CD14-positive monocyte (primary cell): Measurements from ENCODE around the gene PRR9. TPM values are rescaled to one million over a fixed set of nuclear protein-coding genes. Genes with fewer than 3 reads are reported as not detected.

Experiments used
- DNase-seq, 3 donors: peaks; one replicate each; pipeline ENCODE4 v3.0.0-alpha.2; 2011 to 2022
- H2AFZ ChIP-seq: 2 replicates; pipeline ENCODE4 v1.6.0; 2012; ENCODE audit warnings: mild to moderate bottlenecking, low read depth, low read length, inconsistent platforms; ENCODE audit not compliant: insufficient read depth, poor library complexity, severe bottlenecking
- H3K27ac ChIP-seq, 2 donors: 1 replicate in 1 of 2; 2 replicates in 1 of 2; pipeline ENCODE4 v1.5.1; 2012 to 2013; ENCODE audit warnings: low read length in 2 of 2, control low read depth in 1 of 2, inconsistent platforms in 1 of 2, low read depth in 1 of 2, mild to moderate bottlenecking in 1 of 2
- H3K27me3 ChIP-seq, 2 donors: one replicate each; pipeline versions ENCODE4 v1.6.0 to v1.6.1; 2011 to 2013; ENCODE audit warnings: low read length in 2 of 2; ENCODE audit not compliant: control insufficient read depth in 2 of 2, insufficient read depth in 2 of 2
- H3K36me3 ChIP-seq, 2 donors: replicated peaks in 1 of 2; 1 replicate in 1 of 2; 2 replicates in 1 of 2; pipeline versions ENCODE4 v1.5.1 to v1.6.1; 2012 to 2013; ENCODE audit warnings: low read length in 2 of 2, control low read depth in 1 of 2, inconsistent platforms in 1 of 2, mild to moderate bottlenecking in 1 of 2; ENCODE audit not compliant: insufficient read depth in 2 of 2, control insufficient read depth in 1 of 2
- H3K4me1 ChIP-seq, 2 donors: 1 replicate in 1 of 2; 2 replicates in 1 of 2; pipeline versions ENCODE4 v1.5.1 to v1.6.1; 2012 to 2013; ENCODE audit warnings: low read length in 2 of 2, control low read depth in 1 of 2, inconsistent platforms in 1 of 2, mild to moderate bottlenecking in 1 of 2, moderate library complexity in 1 of 2; ENCODE audit not compliant: insufficient read depth in 2 of 2, control insufficient read depth in 1 of 2
- H3K4me2 ChIP-seq: replicated peaks from 2 replicates; pipeline ENCODE3; 2012; ENCODE audit warnings: low read length, moderate library complexity, mild to moderate bottlenecking; ENCODE audit not compliant: poor library complexity, severe bottlenecking; ENCODE audit errors: extremely low read depth
- H3K4me3 ChIP-seq, 3 experiments: fragments of 200-600 bp in 1 of 3; sonication (generic) in 1 of 3; replicated peaks in 1 of 3; 1 replicate in 2 of 3; 2 replicates in 1 of 3; pipeline ENCODE4 v1.5.1; 2011 to 2013; ENCODE audit warnings: low read length in 3 of 3, mild to moderate bottlenecking in 3 of 3, control low read depth in 2 of 3, low read depth in 2 of 3, inconsistent platforms in 1 of 3, moderate library complexity in 1 of 3
- H3K79me2 ChIP-seq: 2 replicates; pipeline ENCODE4 v1.6.0; 2012; ENCODE audit warnings: mild to moderate bottlenecking, control low read depth, inconsistent platforms, low read length, moderate library complexity; ENCODE audit not compliant: insufficient read depth
- H3K9ac ChIP-seq: 2 replicates; pipeline ENCODE4 v1.6.0; 2017; ENCODE audit warnings: low read length, mild to moderate bottlenecking; ENCODE audit not compliant: insufficient read depth, poor library complexity, severe bottlenecking
- H3K9me3 ChIP-seq, 2 donors: replicated peaks in 1 of 2; 1 replicate in 1 of 2; 2 replicates in 1 of 2; pipeline versions ENCODE4 v1.5.1 to v1.6.1; 2012 to 2013; ENCODE audit warnings: low read length in 2 of 2, control low read depth in 1 of 2; ENCODE audit not compliant: control insufficient read depth in 1 of 2, insufficient read depth in 1 of 2
- H4K20me1 ChIP-seq: 2 replicates; pipeline ENCODE4 v1.6.0; 2012; ENCODE audit warnings: mild to moderate bottlenecking, low read length, control low read depth, moderate library complexity; ENCODE audit not compliant: insufficient read depth
- H3K27ac Mint-ChIP-seq, 7 donors: one replicate each; pipeline ENCODE4 v1.8.0; 2020; ENCODE audit warnings: mild to moderate bottlenecking in 7 of 7, mixed read lengths in 7 of 7, moderate library complexity in 6 of 7, inconsistent platforms in 2 of 7
- H3K27me3 Mint-ChIP-seq, 3 donors: one replicate each; pipeline ENCODE4 v1.8.0; 2021 to 2022; ENCODE audit warnings: low read depth in 3 of 3, mild to moderate bottlenecking in 3 of 3, mixed read lengths in 3 of 3, moderate library complexity in 3 of 3, inconsistent platforms in 1 of 3
- H3K36me3 Mint-ChIP-seq, 2 donors: one replicate each; pipeline ENCODE4 v1.8.0; 2020; ENCODE audit warnings: mixed read lengths in 2 of 2, inconsistent platforms in 1 of 2, mild to moderate bottlenecking in 1 of 2
- H3K4me1 Mint-ChIP-seq: one replicate; pipeline ENCODE4 v1.8.0; 2020; ENCODE audit warnings: mild to moderate bottlenecking, mixed read lengths
- H3K4me3 Mint-ChIP-seq, 2 donors: one replicate each; pipeline ENCODE4 v1.8.0; 2020; ENCODE audit warnings: mild to moderate bottlenecking in 2 of 2, mixed read lengths in 2 of 2, moderate library complexity in 1 of 2
- H3K9me3 Mint-ChIP-seq, 7 donors: one replicate each; pipeline ENCODE4 v1.8.0; 2020 to 2022; ENCODE audit warnings: mixed read lengths in 7 of 7, mild to moderate bottlenecking in 6 of 7, moderate library complexity in 6 of 7, inconsistent platforms in 2 of 7
- CTCF ChIP-seq: fragments of 200-600 bp; IDR thresholded peaks from one replicate; pipeline ENCODE4 v1.8.0; 2022; ENCODE audit warnings: antibody characterized with exemption, mild to moderate bottlenecking
- WGBS: methylation state at CpG from one replicate; pipeline ENCODE4 v1.1.5; 2013; ENCODE audit warnings: missing lambda C conversion rate; ENCODE audit not compliant: insufficient coverage; 5-methylcytosine and 5-hydroxymethylcytosine counted together
- intact Hi-C, 2 donors: fragments of 100-400 bp; cut with micrococcal nuclease; formaldehyde crosslinking; loops; one replicate each; pipeline versions ENCODE4 v1.15.0 to v1.15.1; 2023
- polyA plus RNA-seq, 3 donors: library from polyadenylated mRNA; depleted of rRNA in 1 of 3; unstranded in 2 of 3; stranded (reverse) in 1 of 3; fragments of 300-500 nt in 2 of 3; fragments of >200 nt in 1 of 3; fragmentation: Illumina TruSeq in 2 of 3; gene quantifications; 1 replicate in 2 of 3; 2 replicates in 1 of 3; pipeline ENCODE4 v1.2.3, GENCODE V29; 2012 to 2021

Gene PRR9
- polyA plus RNA-seq, 3 donors, result not detected

- no peaks in the 10 kb centered on the region for H4K20me1 ChIP-seq
- H3K9me3 Mint-ChIP-seq, result peaks cover 2 to 11% (median 7%) of the 10 kb centered on the region in 7 donors
- H3K27me3 Mint-ChIP-seq, result peaks cover 12 to 51% (median 18%) of the 10 kb centered on the region in 3 donors
- no peak overlapping the region for H3K4me3 ChIP-seq
- H3K79me2 ChIP-seq, result no peaks in the 10 kb centered on the region
- H3K27me3 ChIP-seq, result peaks cover 0 to 10% of the 10 kb centered on the region in 2 donors
- H2AFZ ChIP-seq, result no peak overlapping the region
- no peak overlapping the region for H3K9ac ChIP-seq
- 8% methylated on average over 3 of the region's 3 CpGs for WGBS
- TF ChIP-seq CTCF, result no peak
- H3K9me3 ChIP-seq, result no peaks in the 10 kb centered on the region
- H3K4me3 Mint-ChIP-seq, result no peak overlapping the region
- intact Hi-C loops, result no loop called here
- no peaks in the 10 kb centered on the region for H3K4me1 ChIP-seq
- H3K27ac Mint-ChIP-seq, result no peak overlapping the region
- no peak for DNase-seq
- H3K36me3 Mint-ChIP-seq, result no peaks in the 10 kb centered on the region
- H3K4me1 Mint-ChIP-seq, result no peaks in the 10 kb centered on the region
- no peak overlapping the region for H3K27ac ChIP-seq
- H3K36me3 ChIP-seq, result no peaks in the 10 kb centered on the region
- no peak overlapping the region for H3K4me2 ChIP-seq
Measured at GRCh38 chr1:153190373-153190772, 27.0 kb upstream of the PRR9 start.

GRCh38 chr1:153192697-153193096 is 24.7 kb upstream of the PRR9 start:
- Mint-ChIP-seq H3K27me3 (peaks cover 11 to 44% (median 19%) of the 10 kb centered on the region in 3 donors), H3K27ac (no peak overlapping the region), H3K4me3 (no peak overlapping the region), H3K36me3 (no peaks in the 10 kb centered on the region), H3K9me3 (peaks cover 0 to 8% (median under 1%) of the 10 kb centered on the region in 7 donors), H3K4me1 (no peaks in the 10 kb centered on the region)
- H4K20me1 ChIP-seq, result no peaks in the 10 kb centered on the region
- H3K4me2 ChIP-seq, result no peak overlapping the region
- H3K4me1 ChIP-seq, result no peaks in the 10 kb centered on the region
- TF ChIP-seq CTCF, result no peak
- no peak overlapping the region for H3K4me3 ChIP-seq
- H3K79me2 ChIP-seq, result no peaks in the 10 kb centered on the region
- no peak for DNase-seq
- no peaks in the 10 kb centered on the region for H3K36me3 ChIP-seq
- H3K9ac ChIP-seq, result no peak overlapping the region
- no peak overlapping the region for H3K27ac ChIP-seq
- H3K9me3 ChIP-seq, result no peaks in the 10 kb centered on the region
- H2AFZ ChIP-seq, result no peak overlapping the region
- intact Hi-C loops, result no loop called here
- H3K27me3 ChIP-seq, result peaks cover 0 to 10% of the 10 kb centered on the region in 2 donors
- 60% methylated on average over 1 of the region's 3 CpGs for WGBS
